HUDEP-2 (cell line): ENCODE data around the gene ZNFX1.
"Not testable (repeated sequence)": the region's sequence is repeated elsewhere in the genome, so short reads cannot be mapped to it uniquely, and the experiment has no call there.

Experiments used
- DNase-seq, 76 experiments: peaks; one replicate each; lab custom pipeline; 2025; ENCODE audit not compliant: unreplicated experiment in 76 of 76; lab: John Stamatoyannopoulos, UW

Gene ZNFX1

DNA sequence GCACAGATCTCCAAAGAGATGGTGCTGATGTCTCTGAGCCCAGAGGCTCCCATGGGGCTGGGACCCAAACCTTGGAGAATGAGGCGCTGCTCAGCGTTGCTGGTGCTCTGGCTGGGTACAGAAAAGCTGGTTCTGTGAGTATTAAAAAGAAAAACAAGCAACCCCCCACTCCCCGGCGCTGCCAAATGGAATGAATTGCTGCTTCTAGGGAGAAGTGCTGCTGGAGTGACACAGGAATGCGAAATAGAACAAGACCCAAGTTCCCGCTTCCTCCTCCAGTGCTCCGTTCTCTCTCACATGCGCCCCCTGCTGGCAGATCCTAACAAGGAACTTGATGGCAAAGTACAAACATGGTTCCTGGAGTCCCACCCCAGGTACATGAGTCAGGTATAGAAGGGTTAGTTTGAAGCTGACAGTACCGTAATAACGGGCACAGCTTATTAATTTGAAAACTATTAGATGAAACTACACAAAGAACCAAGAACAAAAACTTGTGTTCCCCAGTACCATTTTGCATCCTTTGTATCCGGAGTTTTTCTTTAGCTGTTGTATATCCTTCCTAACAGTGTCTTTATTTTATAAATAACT is 60.8 kb downstream of the ZNFX1 start:
- DNase-seq: peak in 72 of 76 experiments; percentile 20 to 95 (median 77)

DNA sequence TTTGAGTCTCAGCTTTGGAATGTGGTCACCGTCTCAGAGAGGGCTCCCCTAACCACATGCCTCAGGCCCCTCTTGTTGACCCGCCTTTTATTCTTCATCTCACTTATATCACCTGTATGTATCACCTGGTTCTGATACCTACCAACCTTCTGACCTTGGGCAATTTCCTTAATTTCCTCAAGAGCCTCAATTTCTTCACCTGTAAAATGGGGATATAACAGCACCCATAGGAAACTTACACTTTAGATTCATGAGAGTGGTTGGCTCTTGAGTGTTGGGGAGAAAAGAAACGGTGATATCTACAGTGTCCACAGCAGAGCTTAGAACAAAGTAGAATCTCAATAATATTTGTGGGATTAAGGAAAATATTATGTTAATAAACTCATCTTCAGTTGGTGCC is 62.6 kb downstream of the ZNFX1 start:
- no peak for DNase-seq

DNA sequence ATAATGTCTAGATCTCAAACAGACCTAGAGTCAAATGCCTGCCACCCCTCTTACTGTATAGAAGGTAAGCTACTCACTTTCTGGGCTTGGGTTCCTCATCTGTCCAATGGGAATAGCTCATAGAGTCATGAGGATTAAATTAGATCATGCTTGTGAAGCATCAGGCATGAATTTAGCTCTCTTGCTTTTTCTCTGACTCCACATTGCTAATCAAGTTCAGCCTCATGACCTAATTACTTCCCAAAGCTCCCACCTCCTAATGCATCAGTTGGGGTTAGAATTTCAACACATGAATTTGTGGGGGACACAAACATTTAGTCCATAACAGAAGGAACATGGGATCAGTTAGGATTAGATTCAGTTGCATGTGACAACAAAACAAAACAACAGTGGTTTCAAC is 63.3 kb downstream of the ZNFX1 start:
- DNase-seq: no peak

DNA sequence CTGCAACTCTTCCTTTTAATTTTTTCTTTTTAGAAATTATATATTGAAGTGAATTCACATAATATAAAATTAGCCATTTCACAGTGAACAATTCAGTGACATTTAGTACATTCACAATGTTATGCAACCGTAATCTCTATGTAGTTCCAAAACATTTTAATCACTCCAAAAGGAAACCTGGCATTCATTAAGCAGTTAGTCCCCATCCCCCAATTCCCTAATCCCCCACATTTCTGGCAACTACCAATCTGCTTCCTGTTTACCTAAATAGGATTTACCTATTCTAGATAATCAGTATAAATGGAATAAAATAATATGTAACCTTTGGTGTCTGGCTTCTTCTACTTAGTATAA is 67.1 kb downstream of the ZNFX1 start:
- no peak for DNase-seq

DNA sequence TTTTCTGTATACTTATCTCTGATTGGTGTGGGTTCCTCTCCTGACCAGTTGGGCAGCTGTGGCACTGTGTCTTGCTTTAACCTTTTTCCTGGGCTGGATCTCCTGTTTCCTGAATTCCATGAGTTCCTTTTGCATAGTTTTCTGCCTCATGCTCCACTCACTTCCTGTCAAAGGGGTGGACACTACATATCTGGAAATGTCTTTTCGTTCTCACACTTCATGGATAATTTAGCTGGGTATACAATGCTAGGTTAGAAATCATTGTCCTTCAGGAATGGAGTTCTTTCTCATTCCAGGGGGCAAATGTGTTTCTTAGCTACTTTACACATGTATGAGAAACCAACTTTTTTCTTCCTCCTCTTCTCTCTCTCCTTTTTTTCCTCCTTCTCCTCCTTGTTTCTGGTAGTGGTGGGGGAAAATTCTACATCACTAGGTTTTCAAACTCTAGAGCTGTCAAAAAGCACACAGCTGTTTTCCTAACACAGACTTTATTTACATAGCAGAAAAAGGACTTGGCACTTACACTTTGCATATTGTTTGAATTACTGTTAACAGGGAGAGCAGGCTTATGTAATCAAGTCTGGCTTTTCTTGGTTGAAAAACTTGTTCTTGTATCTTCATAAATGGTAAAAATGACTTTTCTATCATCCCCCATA is 67.6 kb downstream of the ZNFX1 start:
- DNase-seq: no peak

DNA sequence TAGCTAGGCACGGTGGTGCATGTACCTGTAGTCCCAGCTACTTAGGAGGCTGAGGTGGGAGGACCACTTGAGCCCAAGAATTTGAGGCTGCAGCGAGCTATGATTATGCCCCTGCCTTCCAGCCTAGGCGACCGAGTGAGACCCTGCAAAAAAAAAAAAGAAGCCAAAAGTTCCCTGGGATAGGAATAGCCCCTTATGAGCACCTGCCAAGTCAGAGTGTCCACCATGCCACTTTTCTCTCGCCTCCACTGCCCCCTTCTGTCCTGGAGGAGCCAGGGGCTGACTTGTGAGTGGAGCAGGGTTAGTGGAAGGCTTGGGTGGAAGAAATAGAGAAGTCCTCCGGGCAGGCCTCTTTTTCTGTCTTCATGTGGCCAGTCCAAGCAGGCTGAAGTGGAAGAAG is 70.8 kb downstream of the ZNFX1 start:
- DNase-seq: peak in 11 of 76 experiments; percentile 2 to 16 (median 7)

DNA sequence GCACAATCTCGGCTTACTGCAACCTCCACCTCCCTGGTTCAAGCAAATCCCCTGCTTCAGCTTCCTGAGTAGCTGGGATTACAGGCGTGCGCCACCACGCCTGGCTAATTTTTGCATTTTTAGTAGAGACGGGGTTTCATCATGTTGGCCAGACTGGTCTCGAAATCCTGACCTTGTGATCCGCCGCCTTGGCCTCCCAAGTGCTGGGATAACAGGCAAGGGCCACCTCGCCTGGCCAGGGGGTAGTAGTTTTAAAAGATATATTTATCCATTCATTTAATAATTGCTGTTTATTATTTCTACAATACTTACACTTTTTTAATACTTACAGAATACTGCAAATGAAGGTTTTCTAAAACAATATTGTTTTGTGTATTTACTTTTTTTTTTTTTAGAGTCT is 74.1 kb downstream of the ZNFX1 start:
- no peak for DNase-seq

DNA sequence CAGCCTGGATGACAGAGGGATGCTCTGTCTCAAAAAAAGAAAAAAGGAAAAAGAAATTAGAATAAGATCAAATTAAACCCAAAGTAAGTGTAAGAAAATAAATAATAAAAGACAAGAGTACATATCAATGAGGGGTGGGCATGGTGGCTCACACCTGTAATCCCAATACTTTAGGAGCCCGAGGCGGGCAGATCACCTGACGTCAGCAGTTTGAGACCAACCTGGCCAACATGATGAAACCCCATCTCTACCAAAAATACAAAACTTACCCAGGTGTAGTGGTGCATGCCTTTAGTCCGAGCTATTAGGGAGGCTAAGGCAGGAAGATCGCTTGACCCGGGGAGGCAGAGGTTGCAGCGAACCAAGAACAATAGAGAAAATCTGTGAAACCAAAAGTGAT is 74.8 kb downstream of the ZNFX1 start:
- DNase-seq: no peak

DNA sequence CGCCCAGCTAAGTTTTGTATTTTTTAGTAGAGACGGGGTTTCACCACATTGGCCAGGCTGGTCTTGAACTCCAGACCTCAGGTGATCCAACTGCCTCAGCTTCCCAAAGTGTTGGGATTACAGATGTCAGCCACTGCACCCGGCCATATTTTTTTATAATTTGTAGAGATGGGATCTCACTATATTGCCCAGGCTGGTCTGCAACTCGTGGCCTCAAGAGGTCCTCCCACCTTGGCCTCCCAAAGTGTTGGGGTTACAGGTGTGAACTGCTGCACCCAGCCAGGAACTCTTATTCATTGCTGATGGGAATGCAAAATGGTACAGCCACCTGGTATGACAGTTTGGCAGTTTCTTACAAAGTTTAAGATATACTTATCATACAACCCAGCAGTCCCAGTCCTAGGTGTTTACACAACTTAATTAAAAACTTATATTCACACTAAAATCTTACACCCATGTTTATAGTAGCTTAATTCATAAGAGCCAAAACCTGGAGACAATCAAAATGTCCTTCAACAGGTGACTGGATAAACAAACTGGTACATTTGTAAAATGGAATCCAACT is 78.0 kb downstream of the ZNFX1 start:
- no peak for DNase-seq

DNA sequence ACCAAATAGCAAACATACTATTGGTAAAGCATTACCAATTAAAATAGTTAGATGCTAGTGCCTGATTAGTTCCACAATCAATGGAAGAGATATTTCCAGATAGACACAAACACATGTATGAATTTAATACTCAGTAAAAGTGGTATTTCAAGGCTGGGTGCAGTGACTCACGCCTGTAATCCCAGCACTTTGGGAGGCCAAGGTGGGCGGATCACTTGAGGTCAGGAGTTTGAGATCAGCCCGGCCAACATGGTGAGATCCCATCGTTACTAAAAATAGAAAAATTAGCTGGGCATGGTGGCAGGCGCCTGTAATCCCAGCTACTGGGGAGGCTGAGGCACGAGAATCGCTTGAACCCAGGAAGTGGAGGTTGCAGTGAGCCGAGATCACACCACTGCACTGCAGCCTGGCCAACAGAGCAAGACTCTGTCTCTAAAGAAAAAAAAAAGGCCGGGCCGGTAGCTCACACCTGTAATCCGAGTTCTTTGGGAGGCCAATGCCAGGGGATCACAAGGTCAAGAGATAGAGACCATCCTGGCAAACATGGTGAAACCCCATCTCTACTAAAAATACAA is 84.8 kb downstream of the ZNFX1 start:
- not testable (repeated sequence) for DNase-seq
